ENCODE measurements around the gene GAB2.
A peak's percentile ranks its signal among the peaks of the same experiment; 100 is the strongest.

Gene GAB2

DNA sequence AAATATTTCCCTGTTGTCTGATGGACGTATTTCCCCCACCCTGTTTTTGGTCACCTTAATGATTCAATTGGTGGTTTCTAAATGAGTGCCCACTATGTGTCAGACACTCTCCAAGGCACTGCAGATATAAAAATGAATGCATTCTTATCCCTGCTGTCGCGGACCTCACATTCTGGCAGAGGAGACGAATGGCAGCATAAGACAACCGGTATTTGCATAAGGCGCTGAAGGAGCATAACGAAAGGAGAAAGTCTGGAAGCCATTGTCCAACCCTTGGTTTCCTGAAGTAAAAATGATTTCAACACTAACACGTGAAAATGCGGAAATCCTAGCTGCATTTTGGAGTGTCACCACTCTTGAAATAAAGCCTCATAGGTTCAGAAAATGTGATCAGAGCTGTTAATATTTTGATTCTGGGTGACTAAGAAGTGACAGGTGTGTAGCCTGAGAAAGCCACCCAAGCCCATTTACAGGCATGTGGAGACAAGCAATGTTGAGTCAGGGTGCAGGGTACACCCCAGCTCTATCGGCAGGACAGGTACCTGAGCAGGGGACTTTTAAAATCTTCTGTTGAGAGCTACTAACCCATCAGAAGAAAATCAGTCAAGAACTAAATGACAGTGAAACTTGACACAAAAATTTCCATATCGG, 10.1 kb upstream of the GAB2 start:
- peak; percentile 56 for DNase-seq

DNA sequence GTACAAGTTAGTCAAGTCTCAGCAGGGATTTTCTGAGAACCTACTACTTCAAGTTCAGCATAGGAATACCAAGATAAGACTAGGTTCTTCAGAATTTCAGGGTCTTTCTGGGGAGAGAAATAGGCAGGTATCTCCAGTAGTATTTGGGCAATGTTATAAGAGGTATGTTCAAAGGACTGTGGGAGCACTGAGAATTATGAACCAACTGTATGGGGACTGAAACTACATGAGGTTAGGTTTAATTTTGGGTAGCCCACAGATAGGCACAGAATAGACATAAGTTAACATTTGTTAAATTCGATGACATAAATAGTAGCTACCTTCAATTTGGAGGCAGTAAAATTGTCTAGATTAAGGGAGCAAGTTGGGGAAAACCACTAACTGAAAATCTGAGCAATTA, 9.2 kb upstream of the GAB2 start:
- DNase-seq = no peak

DNA sequence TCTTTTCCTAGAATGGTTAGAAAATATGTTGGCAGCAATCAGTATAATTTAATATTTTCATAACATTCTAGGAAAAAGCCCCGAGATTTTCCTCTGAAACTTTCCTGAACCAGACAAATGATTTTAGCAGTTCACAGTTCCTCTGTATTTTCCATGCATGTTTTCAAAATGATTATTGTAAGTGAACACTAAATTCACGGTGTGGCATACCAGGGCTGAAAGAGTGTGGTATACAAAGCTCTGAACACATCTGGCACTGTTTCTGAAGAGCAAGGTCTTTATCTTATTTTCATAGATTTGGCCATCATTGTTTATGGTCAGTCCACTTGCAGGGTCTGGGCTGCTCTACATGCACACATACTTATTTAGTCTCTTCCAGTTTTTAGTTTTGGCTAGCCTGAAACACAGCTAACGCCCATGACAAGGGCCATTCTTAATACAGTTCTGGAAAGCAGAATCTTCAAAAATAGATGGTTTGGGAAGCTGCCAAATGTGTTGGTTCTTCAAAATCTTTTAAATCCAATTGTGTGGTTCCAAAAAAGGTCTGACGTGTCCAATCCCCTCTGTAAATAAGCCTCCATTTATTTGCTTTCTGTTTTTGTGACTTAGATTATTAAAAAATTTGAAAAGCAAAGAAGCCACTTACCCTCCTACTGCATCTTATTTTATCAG, 7.9 kb upstream of the GAB2 start:
- no peak for DNase-seq

DNA sequence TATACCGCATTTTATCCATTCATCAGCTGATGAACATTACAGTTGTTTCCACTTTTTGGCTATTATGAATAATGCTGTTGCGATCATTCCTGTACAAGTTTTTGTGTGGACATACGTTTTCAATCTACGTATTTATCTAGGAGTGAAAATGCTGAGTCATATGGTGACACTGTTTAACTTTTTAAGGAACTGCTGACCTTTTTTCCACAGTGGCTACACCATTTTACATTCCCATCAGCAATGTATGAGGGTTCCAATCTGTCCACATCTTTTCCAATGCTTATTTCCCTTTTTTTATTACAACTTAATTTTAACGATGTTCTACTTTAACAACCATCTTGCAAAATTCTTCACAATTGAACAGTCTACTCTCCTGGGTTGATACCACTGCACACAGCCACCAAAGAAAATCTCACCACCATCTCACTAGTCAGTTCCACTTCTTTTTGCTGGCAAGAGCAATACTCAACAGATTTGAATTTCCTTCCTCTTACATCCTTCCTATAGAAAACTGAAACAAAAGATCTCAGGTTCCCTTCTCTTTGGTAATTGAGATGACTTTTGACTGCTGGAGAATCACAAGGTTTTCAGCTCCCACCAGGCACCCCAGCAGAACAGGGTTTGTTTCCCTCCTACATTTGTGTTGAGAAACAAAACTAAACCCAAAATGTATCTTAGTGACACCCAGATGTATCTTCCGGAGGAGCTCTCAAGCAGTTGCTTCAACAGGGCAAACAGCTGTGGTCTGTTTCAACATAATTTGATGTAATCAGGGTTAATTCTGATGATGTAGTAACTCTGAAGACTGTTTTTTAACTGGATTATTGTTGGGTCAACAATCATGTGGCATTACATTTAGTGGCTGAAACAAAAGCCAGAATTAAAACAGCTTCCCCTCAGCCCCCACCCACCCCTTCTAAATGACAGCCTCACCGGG, 7.0 kb upstream of the GAB2 start:
- DNase-seq = peak; percentile 95

DNA sequence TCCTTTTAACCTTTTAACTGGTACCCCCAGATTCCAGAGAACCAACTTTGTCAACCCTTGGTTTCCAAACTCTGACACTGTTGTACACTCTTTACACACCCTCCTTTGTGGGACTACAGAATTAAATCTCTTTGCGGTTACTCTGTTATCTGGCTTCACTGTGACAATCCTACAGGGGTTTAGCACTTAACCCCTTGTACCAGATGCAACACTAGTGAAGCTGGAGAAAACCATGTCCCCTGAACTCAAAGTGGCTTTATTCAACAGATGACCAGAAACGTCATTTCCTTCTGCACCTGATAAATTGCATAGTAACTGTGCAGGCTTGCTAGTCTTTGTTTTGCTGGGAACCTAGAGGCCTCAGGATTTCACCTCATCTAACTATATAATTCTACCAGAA, 5.6 kb upstream of the GAB2 start:
- no peak for DNase-seq

- peak; percentile 86 for DNase-seq
These were observed 3.2 kb upstream of the GAB2 start for GRCh38 chr11:78420796-78421209.

- no peak for DNase-seq
These were observed 2.7 kb upstream of the GAB2 start for GRCh38 chr11:78420255-78420764.

- DNase-seq = no peak
These were observed 1.7 kb upstream of the GAB2 start for GRCh38 chr11:78419327-78419726.

DNA sequence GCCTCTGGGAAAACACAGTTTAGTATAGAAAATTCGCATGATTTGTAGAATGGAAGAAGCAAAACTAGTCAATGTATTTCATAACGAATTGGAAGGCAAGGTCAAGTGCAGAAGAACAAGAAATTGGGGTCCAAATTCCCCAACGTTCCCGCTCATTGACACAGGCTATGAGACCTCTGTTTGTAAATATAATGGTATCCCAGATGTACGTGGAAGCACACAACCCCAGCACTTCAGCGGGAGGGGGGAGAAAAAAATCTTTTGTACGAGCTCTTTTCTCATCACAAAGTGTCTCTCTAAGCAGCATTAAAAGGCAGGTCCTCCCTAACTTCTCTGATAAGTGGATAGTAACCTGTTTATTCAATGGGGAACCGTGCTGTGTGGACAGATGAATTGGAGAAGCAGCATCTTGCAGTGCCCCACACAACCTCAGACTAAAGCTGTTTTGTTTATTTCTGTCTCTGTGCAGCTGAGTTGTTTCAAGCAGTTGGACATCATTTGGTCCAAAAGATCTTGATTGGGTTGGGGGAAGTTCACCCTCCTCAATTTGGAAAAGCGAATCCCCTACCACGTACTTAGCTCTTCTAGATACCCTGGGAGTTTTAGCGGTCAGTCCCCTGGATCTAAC, 1.1 kb upstream of the GAB2 start:
- no peak for DNase-seq

DNA sequence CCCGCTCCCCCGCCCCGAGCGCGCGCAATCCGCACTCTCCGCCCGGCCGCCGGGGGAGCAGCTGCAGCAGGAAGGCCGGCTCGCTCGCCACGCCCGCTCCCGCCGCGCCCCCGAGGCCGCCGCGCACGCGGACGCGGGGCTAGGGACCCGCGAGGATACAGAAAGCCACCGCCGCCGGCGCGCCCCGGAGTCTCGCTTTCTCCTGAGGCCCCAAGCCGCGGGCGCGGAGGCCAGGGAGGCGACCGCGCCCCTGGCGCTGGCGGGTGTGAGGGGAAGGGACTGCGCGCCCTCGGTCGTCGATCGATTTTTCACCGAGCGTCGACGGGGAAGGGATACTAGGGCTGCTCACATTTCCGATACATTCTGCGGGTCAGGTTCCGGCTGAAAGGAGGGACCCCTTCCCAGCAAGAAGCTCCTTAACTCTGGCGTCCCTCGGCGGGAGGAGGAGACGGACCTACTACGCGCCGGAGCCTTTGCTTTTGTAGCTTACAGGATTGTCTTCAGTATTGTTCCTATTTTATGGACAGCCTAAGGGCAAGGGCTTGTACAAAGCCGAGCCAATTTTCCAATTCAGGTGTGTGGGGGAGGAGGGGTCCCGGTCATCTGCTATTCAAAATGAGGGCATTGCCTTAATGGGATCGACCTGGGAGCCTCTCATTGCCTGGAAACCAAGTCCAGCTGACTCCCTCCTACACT, 416 bp upstream of the GAB2 start:
- DNase-seq = peak; percentile 55

DNA sequence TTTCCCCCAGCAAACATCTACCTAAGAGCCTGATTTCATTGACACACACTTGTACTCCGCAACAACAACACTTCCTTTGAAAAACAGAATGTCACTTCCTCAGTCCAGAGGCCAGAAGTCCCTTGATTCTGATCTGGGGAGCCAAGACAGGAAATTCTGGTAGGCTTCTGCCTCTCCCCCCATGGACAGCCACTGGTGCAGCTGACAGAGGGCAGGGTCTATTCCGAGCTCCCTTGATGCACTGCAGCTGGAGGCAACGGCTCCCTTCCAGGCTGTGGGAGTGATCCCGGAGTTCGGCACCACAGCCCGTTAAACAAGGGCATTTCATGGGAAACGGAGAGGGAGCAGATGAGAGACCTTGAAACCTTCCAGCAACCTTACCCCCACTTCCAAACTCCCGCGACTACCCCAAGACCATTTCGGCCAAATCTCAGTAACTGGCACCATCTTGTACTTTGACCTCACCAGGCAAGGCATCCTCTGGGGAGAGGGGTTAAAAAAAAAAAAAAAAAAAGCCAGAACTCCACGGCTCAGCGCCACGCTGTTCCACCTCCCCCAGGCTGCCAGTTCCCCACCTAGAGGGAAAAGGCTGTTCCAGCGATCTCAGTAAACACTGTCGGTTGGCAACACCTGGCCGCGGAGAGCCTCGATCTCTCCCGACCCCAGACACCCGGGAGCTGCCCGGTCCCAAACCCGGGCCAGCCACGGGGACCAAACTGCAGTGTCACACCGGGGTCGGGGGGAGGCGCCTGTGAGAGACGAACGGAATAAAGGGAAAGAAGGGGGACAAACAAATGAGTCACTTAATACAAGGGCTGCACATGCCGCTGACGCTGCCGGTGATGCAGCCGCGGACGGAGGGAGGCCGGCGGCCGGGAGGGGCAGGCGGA, 1.1 kb downstream of the GAB2 start:
- DNase-seq = peak; percentile 73

GRCh38 chr11:78415338-78415737, 2.3 kb downstream of the GAB2 start:
- no peak for DNase-seq

- no peak for DNase-seq
These were observed 3.1 kb downstream of the GAB2 start for GRCh38 chr11:78414321-78415051.

DNA sequence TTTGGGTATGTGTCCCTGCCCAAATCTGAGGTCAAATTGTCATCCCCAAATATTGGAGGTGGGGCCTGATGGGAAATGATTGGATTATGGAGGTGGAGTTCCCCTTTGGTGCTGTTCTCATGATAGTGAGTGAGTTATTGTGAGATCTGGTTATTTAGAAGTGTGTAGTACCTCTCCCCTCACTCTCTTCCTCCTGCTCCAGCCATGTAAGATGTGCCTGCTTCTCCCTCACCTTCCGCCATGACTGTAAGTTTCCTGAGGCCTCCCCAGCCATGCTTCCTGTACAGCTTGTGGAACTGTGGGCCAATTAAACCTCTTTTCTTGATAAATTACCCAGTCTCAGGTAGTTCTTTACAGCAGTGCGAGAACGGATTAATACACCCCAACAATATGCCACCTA, 9.0 kb downstream of the GAB2 start:
- DNase-seq = no peak

DNA sequence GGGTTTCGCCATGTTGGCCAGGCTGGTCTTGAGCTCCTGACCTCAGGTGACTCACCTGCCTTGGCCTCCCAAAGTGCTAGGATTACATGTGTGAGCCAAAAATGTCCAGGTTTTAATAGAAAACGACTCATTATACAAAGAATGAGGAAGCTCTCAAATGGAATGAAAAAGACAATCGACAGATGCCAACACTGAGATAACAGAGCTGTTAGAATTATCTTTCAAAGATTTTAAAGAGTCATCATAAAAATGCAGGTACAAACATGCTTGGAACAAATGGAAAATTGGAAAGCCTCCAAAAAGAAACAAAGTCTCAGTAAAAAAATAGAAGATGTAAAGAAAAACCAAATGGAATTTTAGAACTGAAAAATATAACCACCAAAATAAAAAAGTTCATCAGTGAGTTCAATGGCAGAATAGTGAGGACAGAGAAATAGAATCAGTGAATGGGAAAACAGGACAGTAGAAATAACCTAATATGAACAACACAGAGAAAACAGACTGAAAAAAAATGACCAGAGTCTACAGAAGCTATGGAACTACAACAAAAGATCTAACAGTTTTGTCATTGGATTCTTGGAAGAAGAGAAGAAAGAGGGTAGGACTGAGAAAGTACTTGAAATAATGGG, 10.9 kb downstream of the GAB2 start:
- no peak for DNase-seq

DNA sequence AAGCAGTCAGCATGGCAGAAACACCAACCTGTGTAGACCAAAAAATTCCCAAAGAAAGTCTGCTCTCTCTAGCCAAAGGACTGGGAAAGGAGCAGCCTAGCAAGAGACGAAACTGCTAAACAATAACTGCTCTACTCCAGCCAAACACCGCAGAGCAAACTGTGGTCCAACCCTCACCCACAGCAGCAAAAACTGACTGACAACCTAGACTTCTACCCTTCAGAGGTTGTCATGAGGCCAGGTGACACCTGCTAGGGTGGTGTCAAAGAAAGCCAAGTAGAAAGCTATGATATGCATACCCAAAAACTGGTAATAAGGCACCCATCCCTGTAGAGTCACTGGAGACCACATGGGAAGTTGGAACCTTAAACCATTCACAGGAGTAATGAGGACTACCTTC, 11.8 kb downstream of the GAB2 start:
- no peak for DNase-seq

GRCh38 chr11:78403781-78404180, 13.8 kb downstream of the GAB2 start:
- DNase-seq = no peak

GRCh38 chr11:78402847-78403246, 14.8 kb downstream of the GAB2 start:
- DNase-seq = no peak

DNA sequence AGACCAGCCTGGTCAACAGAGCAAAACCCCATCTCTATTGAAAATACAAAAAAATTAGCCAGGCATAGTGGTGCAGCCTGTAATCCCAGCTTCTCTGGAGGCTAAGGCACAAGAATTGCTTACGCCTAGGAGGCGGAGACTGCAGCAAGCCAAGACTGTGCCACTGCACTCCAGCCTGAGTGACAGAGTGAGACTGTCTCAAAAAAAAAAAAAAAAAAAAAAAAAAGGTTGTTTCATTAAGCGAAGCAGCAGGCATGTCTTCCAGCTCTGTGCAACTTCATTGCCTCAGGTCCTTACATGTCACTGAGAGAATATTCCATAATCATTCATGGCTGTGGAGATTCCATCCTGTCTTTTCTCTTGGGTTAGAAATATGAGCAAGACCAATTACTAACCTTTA, 16.9 kb downstream of the GAB2 start:
- DNase-seq = no peak

GRCh38 chr11:78400116-78400515, 17.5 kb downstream of the GAB2 start:
- DNase-seq = no peak
